ENCODE data around the gene SLC25A51. TPM values are rescaled to one million over a fixed set of nuclear protein-coding genes. Genes with fewer than 3 reads are reported as not detected.
A peak's percentile ranks its signal among the peaks of the same experiment; 100 is the strongest.

Gene SLC25A51
- total RNA-seq, 1 donor from 2014 or later: 66.1 TPM

GRCh38 chr9:37937366-37937765, 33.4 kb upstream of the SLC25A51 start:
- no peak for DNase-seq (ENCODE audit: low read depth in 2 of 2)

- peak in 1 of 2 donors; percentile 34 for DNase-seq (ENCODE audit: low read depth in 2 of 2)
Measured at GRCh38 chr9:37936965-37937364, 33.0 kb upstream of the SLC25A51 start.

GRCh38 chr9:37936376-37936775, 32.4 kb upstream of the SLC25A51 start:
- no peak for DNase-seq (ENCODE audit: low read depth in 2 of 2)

GRCh38 chr9:37935096-37935495, 31.2 kb upstream of the SLC25A51 start:
- DNase-seq (ENCODE audit: low read depth in 2 of 2): no peak

- peak in 1 of 2 donors; percentile 38 for DNase-seq (ENCODE audit: low read depth in 2 of 2)
Measured at GRCh38 chr9:37931592-37931991, 27.7 kb upstream of the SLC25A51 start.

GRCh38 chr9:37929441-37929895, 25.5 kb upstream of the SLC25A51 start:
- peak in 1 of 2 donors; percentile 81 for DNase-seq (ENCODE audit: low read depth in 2 of 2)

- DNase-seq (ENCODE audit: low read depth in 2 of 2): no peak
Measured at GRCh38 chr9:37928552-37929430, 24.9 kb upstream of the SLC25A51 start.

GRCh38 chr9:37927601-37928551, 23.9 kb upstream of the SLC25A51 start:
- no peak for DNase-seq (ENCODE audit: low read depth in 2 of 2)

GRCh38 chr9:37927132-37927531, 23.2 kb upstream of the SLC25A51 start:
- no peak for DNase-seq (ENCODE audit: low read depth in 2 of 2)

- no peak for DNase-seq (ENCODE audit: low read depth in 2 of 2)
Measured at GRCh38 chr9:37926737-37927118, 22.8 kb upstream of the SLC25A51 start.

- no peak for DNase-seq (ENCODE audit: low read depth in 2 of 2)
Measured at GRCh38 chr9:37925786-37926736, 22.1 kb upstream of the SLC25A51 start.

GRCh38 chr9:37925006-37925405, 21.1 kb upstream of the SLC25A51 start:
- no peak for DNase-seq (ENCODE audit: low read depth in 2 of 2)

GRCh38 chr9:37924538-37924937, 20.6 kb upstream of the SLC25A51 start:
- DNase-seq (ENCODE audit: low read depth in 2 of 2): no peak

GRCh38 chr9:37923796-37924427, 20.0 kb upstream of the SLC25A51 start:
- no peak for DNase-seq (ENCODE audit: low read depth in 2 of 2)

GRCh38 chr9:37923118-37923795, 19.3 kb upstream of the SLC25A51 start:
- DNase-seq (ENCODE audit: low read depth in 2 of 2): no peak

GRCh38 chr9:37922363-37923117, 18.6 kb upstream of the SLC25A51 start:
- DNase-seq (ENCODE audit: low read depth in 2 of 2): no peak

- DNase-seq (ENCODE audit: low read depth in 2 of 2): no peak
Measured at GRCh38 chr9:37921546-37922300, 17.8 kb upstream of the SLC25A51 start.

- no peak for DNase-seq (ENCODE audit: low read depth in 2 of 2)
Measured at GRCh38 chr9:37921168-37921510, 17.2 kb upstream of the SLC25A51 start.

All from dermis microvascular lymphatic vessel endothelial cell (primary cell).